OCI-LY1 (cell line): ENCODE data around the gene SUV39H2.
A peak's percentile ranks its signal among the peaks of the same experiment; 100 is the strongest.

Source experiments
- H2AFZ ChIP-seq: fragments of 200-600 bp; sonication (generic), shearing (Covaris generic); 2 replicates; pipeline ENCODE4 v1.6.0; 2014; ENCODE audit warnings: antibody characterized with exemption, mild to moderate bottlenecking, low read length
- H3F3A ChIP-seq: fragments of 200-600 bp; sonication (generic), shearing (Covaris generic); 2 replicates; pipeline ENCODE4 v1.6.0; 2014; ENCODE audit warnings: mild to moderate bottlenecking, antibody characterized with exemption, low read length, moderate library complexity; ENCODE audit not compliant: insufficient read depth
- H3K27ac ChIP-seq: fragments of 200-600 bp; sonication (generic); 2 replicates; pipeline ENCODE4 v1.5.1; 2014; ENCODE audit warnings: low read length, mixed run types, mild to moderate bottlenecking, low read depth; ENCODE audit not compliant: poor library complexity, severe bottlenecking
- H3K27me3 ChIP-seq: fragments of 200-600 bp; sonication (generic); 2 replicates; pipeline ENCODE4 v1.6.0; 2014; ENCODE audit warnings: antibody characterized with exemption, mild to moderate bottlenecking, low read length, moderate library complexity; ENCODE audit not compliant: insufficient read depth
- H3K36me3 ChIP-seq: fragments of 200-600 bp; sonication (generic); 2 replicates; pipeline ENCODE4 v1.6.1; 2014; ENCODE audit warnings: mild to moderate bottlenecking, antibody characterized with exemption, low read length, moderate library complexity, mixed read lengths; ENCODE audit not compliant: insufficient read depth
- H3K4me1 ChIP-seq: fragments of 200-600 bp; sonication (generic); 2 replicates; pipeline ENCODE4 v1.5.1; 2014; ENCODE audit warnings: mild to moderate bottlenecking, low read length, moderate library complexity; ENCODE audit not compliant: insufficient read depth, severe bottlenecking
- H3K4me2 ChIP-seq: fragments of 200-600 bp; sonication (generic), shearing (Covaris generic); 2 replicates; pipeline ENCODE4 v1.6.1; 2014; ENCODE audit warnings: low read length
- H3K4me3 ChIP-seq: fragments of 200-600 bp; sonication (generic); 2 replicates; pipeline ENCODE4 v1.5.1; 2014; ENCODE audit warnings: low read length, low read depth, mild to moderate bottlenecking, mixed read lengths; ENCODE audit not compliant: poor library complexity, severe bottlenecking
- H3K79me2 ChIP-seq: fragments of 200-600 bp; shearing (Covaris generic); 2 replicates; pipeline ENCODE4 v1.6.1; 2016; ENCODE audit warnings: mixed run types, low read length, mixed read lengths; ENCODE audit not compliant: insufficient read depth
- H3K9ac ChIP-seq: fragments of 200-600 bp; sonication (generic), shearing (Covaris generic); 2 replicates; pipeline ENCODE4 v1.6.1; 2014; ENCODE audit warnings: mild to moderate bottlenecking, low read length, mixed read lengths
- H3K9me2 ChIP-seq: fragments of 200-600 bp; sonication (generic), shearing (Covaris generic); 2 replicates; pipeline ENCODE4 v1.6.1; 2014; ENCODE audit warnings: low read depth, mild to moderate bottlenecking, low read length, mixed read lengths
- H3K9me3 ChIP-seq: fragments of 200-600 bp; shearing (Covaris generic); 2 replicates; pipeline ENCODE4 v1.6.1; 2014; ENCODE audit warnings: low read length, mixed read lengths
- H4K20me1 ChIP-seq: fragments of 200-600 bp; sonication (generic), shearing (Covaris generic); 2 replicates; pipeline ENCODE4 v1.6.0; 2016; ENCODE audit warnings: mild to moderate bottlenecking, low read length; ENCODE audit not compliant: insufficient read depth
- CTCF ChIP-seq: fragments of 200-600 bp; sonication (generic), shearing (Covaris generic); IDR thresholded peaks from 2 replicates; pipeline ENCODE4 v1.5.1; 2017; ENCODE audit warnings: mild to moderate bottlenecking, antibody characterized with exemption, low read length, moderate library complexity, mixed read lengths
- EZH2 ChIP-seq: fragments of 200-600 bp; sonication (generic), shearing (Covaris generic); IDR thresholded peaks from 2 replicates; pipeline ENCODE4 v1.8.0; 2017; ENCODE audit warnings: borderline replicate concordance, mixed run types, mild to moderate bottlenecking, antibody characterized with exemption, low read length, moderate library complexity, mixed read lengths

SUV39H2 gene

GRCh38 chr10:14873090-14873760, 5.4 kb upstream of the SUV39H2 start:
- H3K27ac ChIP-seq: no peak overlapping the region
- H3K4me2 ChIP-seq: no peak overlapping the region
- H4K20me1 ChIP-seq: no peaks in the 10 kb centered on the region
- no peak overlapping the region for H3K4me3 ChIP-seq
- no peaks in the 10 kb centered on the region for H3K9me3 ChIP-seq
- TF ChIP-seq CTCF: no peak
- H3K79me2 ChIP-seq: peaks cover 9% of the 10 kb centered on the region; the same call in 1 of the 2 replicates
- no peak overlapping the region for H3K9ac ChIP-seq
- H3K36me3 ChIP-seq: peaks cover 27% of the 10 kb centered on the region
- no peaks in the 10 kb centered on the region for H3K9me2 ChIP-seq
- no peak overlapping the region for H2AFZ ChIP-seq
- H3K4me1 ChIP-seq: peaks cover 14% of the 10 kb centered on the region
- H3K27me3 ChIP-seq: no peaks in the 10 kb centered on the region
- H3F3A ChIP-seq: 0 out of 2 replicates have a peak, but pooled peaks cover 2% of the 10 kb centered on the region

- H3K4me1 ChIP-seq: peaks cover 26% of the 10 kb centered on the region
- TF ChIP-seq EZH2 (no peak), CTCF (no peak)
- no peak overlapping the region for H3K4me3 ChIP-seq
- H4K20me1 ChIP-seq: no peaks in the 10 kb centered on the region
- 0 out of 2 replicates have a peak, but pooled peaks cover 2% of the 10 kb centered on the region for H3F3A ChIP-seq
- peaks cover 29% of the 10 kb centered on the region for H3K79me2 ChIP-seq
- no peaks in the 10 kb centered on the region for H3K27me3 ChIP-seq
- no peak overlapping the region for H2AFZ ChIP-seq
- H3K4me2 ChIP-seq: no peak overlapping the region
- H3K9me3 ChIP-seq: no peaks in the 10 kb centered on the region
- H3K27ac ChIP-seq: no peak overlapping the region
- H3K9ac ChIP-seq: no peak overlapping the region
- H3K9me2 ChIP-seq: no peaks in the 10 kb centered on the region
- H3K36me3 ChIP-seq: peaks cover 6% of the 10 kb centered on the region; the same call in 1 of the 2 replicates
Observed at GRCh38 chr10:14875941-14876340, 2.7 kb upstream of the SUV39H2 start.

- 0 out of 2 replicates have a peak, but pooled peaks cover 2% of the 10 kb centered on the region for H3F3A ChIP-seq
- peak overlapping the region; percentile 81 for H3K4me3 ChIP-seq
- H3K36me3 ChIP-seq: peaks cover 8% of the 10 kb centered on the region; the same call in 1 of the 2 replicates
- no peaks in the 10 kb centered on the region for H3K9me3 ChIP-seq
- H3K27me3 ChIP-seq: no peaks in the 10 kb centered on the region
- peak overlapping the region; percentile 81; the same call in 1 of the 2 replicates for H3K9ac ChIP-seq
- no peaks in the 10 kb centered on the region for H3K9me2 ChIP-seq
- no peak overlapping the region for H2AFZ ChIP-seq
- H3K4me1 ChIP-seq: peaks cover 30% of the 10 kb centered on the region
- H3K4me2 ChIP-seq: peak overlapping the region; percentile 81
- no peak for TF ChIP-seq CTCF
- TF ChIP-seq EZH2: no peak
- H3K27ac ChIP-seq: no peak overlapping the region
- H4K20me1 ChIP-seq: no peaks in the 10 kb centered on the region
- H3K79me2 ChIP-seq: peaks cover 37% of the 10 kb centered on the region
Observed at GRCh38 chr10:14876764-14877163, 1.9 kb upstream of the SUV39H2 start.
